ENCODE measurements around the gene CHRNB4. TPM values are rescaled to one million over a fixed set of nuclear protein-coding genes. Genes with fewer than 3 reads are reported as not detected.

CHRNB4 gene
- total RNA-seq, 5 donors from 2014 or later (not counting 1 experiment from before 2014, with no cell fraction given) = not detected

GRCh38 chr15:78621810-78622402 lies 19.1 kb downstream of the CHRNB4 start:
- H3K27me3 Mint-ChIP-seq = peaks cover 43 to 62% of the 10 kb centered on the region in 2 donors
- CTCF ChIA-PET = interaction anchor here in 1 of 2 donors (0.7 kb wide), 1 partner anchor 88 kb away, joined by 3 read pairs; no protein-coding TSS in a partner anchor

GRCh38 chr15:78620527-78621421 lies 20.2 kb downstream of the CHRNB4 start, which contains the start of gene CHRNA3:
Gene CHRNA3 (minus strand): TSS chr15:78620996. CDS start chr15:78620794, 202 bp downstream.
- ATAC-seq (replicated peaks in 1 of 4) = no peak
- Histone ChIP-seq H3K27ac (ENCODE audit: low read length) (no peak within 1 kb of the TSS), H3K9me3 (no peaks in the 10 kb centered on the region), H3K4me3 (ENCODE audit: control insufficient read depth in 1 of 2, extremely low read depth in 1 of 2, low read length in 1 of 2) (peak within 1 kb of the TSS in 1 of 2 donors; percentile 67), H3K36me3 (ENCODE audit: control insufficient read depth in 2 of 2, extremely low read depth in 1 of 2, insufficient read depth in 1 of 2, low read length in 1 of 2) (no peaks in the 10 kb centered on the region), H3K4me1 (ENCODE audit: control insufficient read depth in 1 of 2, extremely low read depth in 1 of 2, insufficient read depth in 2 of 2, low read length in 2 of 2) (peaks cover 0 to 4% of the 10 kb centered on the region in 2 experiments), H3K27me3 (replicated peaks in 1 of 2; ENCODE audit: control insufficient read depth in 2 of 2, extremely low read depth in 1 of 2, insufficient read depth in 2 of 2, low read length in 1 of 2) (peaks cover 3 to 54% of the 10 kb centered on the region in 2 experiments)
- H3K4me1 Mint-ChIP-seq = peaks cover 10 to 13% (median 11%) of the 10 kb centered on the region in 3 donors
- H3K27ac Mint-ChIP-seq = peak within 1 kb of the TSS in 1 of 2 donors; percentile 24
- ChIA-PET CTCF (interaction anchor here in 1 of 2 donors (0.7 kb wide), 1 partner anchor 89 kb away, joined by 3 read pairs; no protein-coding TSS in a partner anchor), POLR2A (no interaction called here)
- no peaks in the 10 kb centered on the region for H3K36me3 Mint-ChIP-seq
- WGBS (ENCODE audit: insufficient coverage) = 4% methylated on average over 97 of the region's 102 CpGs
- no peaks in the 10 kb centered on the region for H3K9me3 Mint-ChIP-seq
- peak within 1 kb of the TSS in 2 of 3 donors; percentile 44 to 45 for H3K4me3 Mint-ChIP-seq
- peaks cover 43 to 54% of the 10 kb centered on the region in 2 donors for H3K27me3 Mint-ChIP-seq
- no peak for DNase-seq

More at GRCh38 chr15:78621810-78622402, 19.1 kb downstream of the CHRNB4 start:
- Histone ChIP-seq H3K4me1 (ENCODE audit: control insufficient read depth in 1 of 2, extremely low read depth in 1 of 2, insufficient read depth in 2 of 2, low read length in 2 of 2) (peaks cover 0 to 4% of the 10 kb centered on the region in 2 experiments), H3K9me3 (no peaks in the 10 kb centered on the region), H3K27me3 (replicated peaks in 1 of 2; ENCODE audit: control insufficient read depth in 2 of 2, extremely low read depth in 1 of 2, insufficient read depth in 2 of 2, low read length in 1 of 2) (peaks cover 3 to 57% of the 10 kb centered on the region in 2 experiments), H3K4me3 (ENCODE audit: control insufficient read depth in 1 of 2, extremely low read depth in 1 of 2, low read length in 1 of 2) (peak overlapping the region in 1 of 2 donors; percentile 67), H3K36me3 (ENCODE audit: control insufficient read depth in 2 of 2, extremely low read depth in 1 of 2, insufficient read depth in 1 of 2, low read length in 1 of 2) (no peaks in the 10 kb centered on the region), H3K27ac (ENCODE audit: low read length) (no peak overlapping the region)
- Mint-ChIP-seq H3K36me3 (no peaks in the 10 kb centered on the region), H3K9me3 (no peaks in the 10 kb centered on the region), H3K4me3 (no peak overlapping the region), H3K27ac (peak overlapping the region in 1 of 2 donors; percentile 24), H3K4me1 (peaks cover 10 to 13% (median 11%) of the 10 kb centered on the region in 3 donors)
- WGBS (ENCODE audit: insufficient coverage) = 7% methylated on average over 6 of the region's 10 CpGs
- DNase-seq (no peak), ATAC-seq (replicated peaks in 1 of 4) (no peak)
- POLR2A ChIA-PET = no interaction called here

GRCh38 chr15:78620021-78620526 lies 20.9 kb downstream of the CHRNB4 start:
- H3K27me3 Mint-ChIP-seq = peaks cover 43 to 53% of the 10 kb centered on the region in 2 donors
- H3K9me3 ChIP-seq = no peaks in the 10 kb centered on the region
- no peak overlapping the region for H3K27ac Mint-ChIP-seq
- peaks cover 3 to 48% of the 10 kb centered on the region in 2 experiments for H3K27me3 ChIP-seq (replicated peaks in 1 of 2; ENCODE audit: control insufficient read depth in 2 of 2, extremely low read depth in 1 of 2, insufficient read depth in 2 of 2, low read length in 1 of 2)
- CTCF ChIA-PET = no interaction called here
- peak overlapping the region in 1 of 2 donors; percentile 56 for H3K4me3 ChIP-seq (ENCODE audit: control insufficient read depth in 1 of 2, extremely low read depth in 1 of 2, low read length in 1 of 2)
- no peak for ATAC-seq (replicated peaks in 1 of 4)
- H3K36me3 ChIP-seq (ENCODE audit: control insufficient read depth in 2 of 2, extremely low read depth in 1 of 2, insufficient read depth in 1 of 2, low read length in 1 of 2) = no peaks in the 10 kb centered on the region
- DNase-seq = no peak
- H3K9me3 Mint-ChIP-seq = no peaks in the 10 kb centered on the region
- peaks cover 0 to 4% of the 10 kb centered on the region in 2 experiments for H3K4me1 ChIP-seq (ENCODE audit: control insufficient read depth in 1 of 2, extremely low read depth in 1 of 2, insufficient read depth in 2 of 2, low read length in 2 of 2)
- POLR2A ChIA-PET = no interaction called here
- H3K36me3 Mint-ChIP-seq = no peaks in the 10 kb centered on the region
- peak overlapping the region in 1 of 3 donors; percentile 42 for H3K4me3 Mint-ChIP-seq
- WGBS (ENCODE audit: insufficient coverage) = 5% methylated on average over 26 of the region's 41 CpGs
- no peak overlapping the region for H3K27ac ChIP-seq (ENCODE audit: low read length)
- peaks cover 10 to 13% (median 11%) of the 10 kb centered on the region in 3 donors for H3K4me1 Mint-ChIP-seq

GRCh38 chr15:78619022-78619950 lies 21.7 kb downstream of the CHRNB4 start:
- peak overlapping the region in 1 of 3 donors; percentile 42 for H3K4me3 Mint-ChIP-seq
- H3K4me3 ChIP-seq (ENCODE audit: control insufficient read depth in 1 of 2, extremely low read depth in 1 of 2, low read length in 1 of 2) = peak overlapping the region in 1 of 2 donors; percentile 56
- no peaks in the 10 kb centered on the region for H3K9me3 ChIP-seq
- peaks cover 0 to 4% of the 10 kb centered on the region in 2 experiments for H3K4me1 ChIP-seq (ENCODE audit: control insufficient read depth in 1 of 2, extremely low read depth in 1 of 2, insufficient read depth in 2 of 2, low read length in 2 of 2)
- ChIA-PET CTCF (no interaction called here), POLR2A (no interaction called here)
- WGBS (ENCODE audit: insufficient coverage) = 61% methylated on average over 12 of the region's 20 CpGs
- no peaks in the 10 kb centered on the region for H3K36me3 ChIP-seq (ENCODE audit: control insufficient read depth in 2 of 2, extremely low read depth in 1 of 2, insufficient read depth in 1 of 2, low read length in 1 of 2)
- DNase-seq (no peak), ATAC-seq (replicated peaks in 1 of 4) (no peak)
- no peak overlapping the region for H3K27ac ChIP-seq (ENCODE audit: low read length)
- peaks cover 41 to 49% of the 10 kb centered on the region in 2 donors for H3K27me3 Mint-ChIP-seq
- H3K27me3 ChIP-seq (replicated peaks in 1 of 2; ENCODE audit: control insufficient read depth in 2 of 2, extremely low read depth in 1 of 2, insufficient read depth in 2 of 2, low read length in 1 of 2) = peaks cover 3 to 41% of the 10 kb centered on the region in 2 experiments
- H3K4me1 Mint-ChIP-seq = peaks cover 10 to 13% (median 11%) of the 10 kb centered on the region in 3 donors
- no peaks in the 10 kb centered on the region for H3K9me3 Mint-ChIP-seq
- no peak overlapping the region for H3K27ac Mint-ChIP-seq
- H3K36me3 Mint-ChIP-seq = no peaks in the 10 kb centered on the region

- Mint-ChIP-seq H3K27ac (peak overlapping the region in 1 of 2 donors; percentile 60), H3K36me3 (no peaks in the 10 kb centered on the region), H3K4me3 (peak overlapping the region in 2 of 3 donors; percentile 14 to 39), H3K27me3 (peaks cover 34 to 44% of the 10 kb centered on the region in 2 donors), H3K9me3 (no peaks in the 10 kb centered on the region), H3K4me1 (peaks cover 10 to 13% (median 11%) of the 10 kb centered on the region in 3 donors)
- Histone ChIP-seq H3K27me3 (replicated peaks in 1 of 2; ENCODE audit: control insufficient read depth in 2 of 2, extremely low read depth in 1 of 2, insufficient read depth in 2 of 2, low read length in 1 of 2) (peaks cover 3 to 35% of the 10 kb centered on the region in 2 experiments), H3K27ac (ENCODE audit: low read length) (no peak overlapping the region), H3K4me1 (ENCODE audit: control insufficient read depth in 1 of 2, extremely low read depth in 1 of 2, insufficient read depth in 2 of 2, low read length in 2 of 2) (peaks cover 0 to 4% of the 10 kb centered on the region in 2 experiments), H3K36me3 (ENCODE audit: control insufficient read depth in 2 of 2, extremely low read depth in 1 of 2, insufficient read depth in 1 of 2, low read length in 1 of 2) (no peaks in the 10 kb centered on the region), H3K9me3 (no peaks in the 10 kb centered on the region), H3K4me3 (ENCODE audit: control insufficient read depth in 1 of 2, extremely low read depth in 1 of 2, low read length in 1 of 2) (no peak overlapping the region)
- ATAC-seq (replicated peaks in 1 of 4) (peak in 3 of 4 experiments; percentile 36 to 56 (median 46)), DNase-seq (peak in 34 of 35 experiments; percentile 20 to 83 (median 66))
- POLR2A ChIA-PET = no interaction called here
- CTCF ChIA-PET = no interaction called here
- whole genome bisulfite sequencing (ENCODE audit: insufficient coverage) = 18% methylated on average over 3 of the region's 8 CpGs
These were observed 22.5 kb downstream of the CHRNB4 start for GRCh38 chr15:78618490-78618934.
